ENCODE results near the gene KIAA1549. TPM values are rescaled to one million over a fixed set of nuclear protein-coding genes. Genes with fewer than 3 reads are reported as not detected.

Gene KIAA1549
- total and polyA plus RNA-seq, 2 donors, result 0.48 to 1.9 TPM

GRCh38 chr7:138889582-138890498 is 91.3 kb downstream of the KIAA1549 start:
- H3K27ac ChIP-seq (ENCODE audit: low read depth in 1 of 2, low read length in 1 of 2), result no peak overlapping the region
- H3K27me3 ChIP-seq (ENCODE audit: control insufficient read depth in 2 of 2, insufficient read depth in 1 of 2, low read length in 1 of 2), result no peaks in the 10 kb centered on the region
- H3K4me1 ChIP-seq (ENCODE audit: control insufficient read depth in 2 of 2, insufficient read depth in 2 of 2, low read length in 2 of 2), result peaks cover 2 to 18% of the 10 kb centered on the region in 2 donors
- DNase-seq (ENCODE audit: low read depth in 6 of 9, low spot score in 9 of 9), result no peak
- H3K36me3 ChIP-seq (ENCODE audit: control insufficient read depth in 2 of 2, insufficient read depth in 2 of 2, low read length in 1 of 2), result no peaks in the 10 kb centered on the region
- no peak overlapping the region for H3K4me3 ChIP-seq (ENCODE audit: low read length in 2 of 2)
- 97% methylated on average over 12 of the region's 12 CpGs for WGBS
- no peaks in the 10 kb centered on the region for H3K9me3 ChIP-seq (ENCODE audit: control insufficient read depth in 2 of 2, insufficient read depth in 1 of 2, low read length in 1 of 2)

- no peak for DNase-seq (ENCODE audit: low read depth in 6 of 9, low spot score in 9 of 9)
- Histone ChIP-seq H3K4me3 (ENCODE audit: low read length in 2 of 2) (no peak overlapping the region), H3K9me3 (ENCODE audit: control insufficient read depth in 2 of 2, insufficient read depth in 1 of 2, low read length in 1 of 2) (no peaks in the 10 kb centered on the region), H3K27me3 (ENCODE audit: control insufficient read depth in 2 of 2, insufficient read depth in 1 of 2, low read length in 1 of 2) (no peaks in the 10 kb centered on the region), H3K4me1 (ENCODE audit: control insufficient read depth in 2 of 2, insufficient read depth in 2 of 2, low read length in 2 of 2) (peaks cover 2 to 18% of the 10 kb centered on the region in 2 donors), H3K36me3 (ENCODE audit: control insufficient read depth in 2 of 2, insufficient read depth in 2 of 2, low read length in 1 of 2) (no peaks in the 10 kb centered on the region), H3K27ac (ENCODE audit: low read depth in 1 of 2, low read length in 1 of 2) (no peak overlapping the region)
- WGBS, result 94% methylated on average over 10 of the region's 10 CpGs
Measured at GRCh38 chr7:138887872-138888656, 93.1 kb downstream of the KIAA1549 start.

- H3K27ac ChIP-seq (ENCODE audit: low read depth in 1 of 2, low read length in 1 of 2), result no peak overlapping the region
- H3K4me1 ChIP-seq (ENCODE audit: control insufficient read depth in 2 of 2, insufficient read depth in 2 of 2, low read length in 2 of 2), result peaks cover 2 to 22% of the 10 kb centered on the region in 2 donors
Measured at GRCh38 chr7:138887085-138887710, 94.0 kb downstream of the KIAA1549 start.

GRCh38 chr7:138886501-138886917 is 94.7 kb downstream of the KIAA1549 start:
- H3K9me3 ChIP-seq (ENCODE audit: control insufficient read depth in 2 of 2, insufficient read depth in 1 of 2, low read length in 1 of 2), result no peaks in the 10 kb centered on the region
- H3K4me3 ChIP-seq (ENCODE audit: low read length in 2 of 2), result no peak overlapping the region
- H3K4me1 ChIP-seq (ENCODE audit: control insufficient read depth in 2 of 2, insufficient read depth in 2 of 2, low read length in 2 of 2), result peaks cover 2 to 29% of the 10 kb centered on the region in 2 donors
- no peaks in the 10 kb centered on the region for H3K27me3 ChIP-seq (ENCODE audit: control insufficient read depth in 2 of 2, insufficient read depth in 1 of 2, low read length in 1 of 2)
- DNase-seq (ENCODE audit: low read depth in 6 of 9, low spot score in 9 of 9), result peak; percentile 41 to 90 (median 77)
- H3K27ac ChIP-seq (ENCODE audit: low read depth in 1 of 2, low read length in 1 of 2), result peak overlapping the region; percentile 11 to 69
- no peaks in the 10 kb centered on the region for H3K36me3 ChIP-seq (ENCODE audit: control insufficient read depth in 2 of 2, insufficient read depth in 2 of 2, low read length in 1 of 2)
- 36% methylated on average over 4 of the region's 4 CpGs for WGBS

More at GRCh38 chr7:138887085-138887710, 94.0 kb downstream of the KIAA1549 start:
- Histone ChIP-seq H3K36me3 (ENCODE audit: control insufficient read depth in 2 of 2, insufficient read depth in 2 of 2, low read length in 1 of 2) (no peaks in the 10 kb centered on the region), H3K4me3 (ENCODE audit: low read length in 2 of 2) (no peak overlapping the region), H3K9me3 (ENCODE audit: control insufficient read depth in 2 of 2, insufficient read depth in 1 of 2, low read length in 1 of 2) (no peaks in the 10 kb centered on the region), H3K27me3 (ENCODE audit: control insufficient read depth in 2 of 2, insufficient read depth in 1 of 2, low read length in 1 of 2) (no peaks in the 10 kb centered on the region)
- DNase-seq (ENCODE audit: low read depth in 6 of 9, low spot score in 9 of 9), result no peak
- WGBS, result 97% methylated on average over 9 of the region's 9 CpGs

- no peak overlapping the region for H3K4me3 ChIP-seq (ENCODE audit: low read length in 2 of 2)
- peaks cover 0 to 23% of the 10 kb centered on the region in 2 donors for H3K4me1 ChIP-seq (ENCODE audit: control insufficient read depth in 2 of 2, insufficient read depth in 2 of 2, low read length in 2 of 2)
- 94% methylated on average over 13 of the region's 13 CpGs for WGBS
- no peaks in the 10 kb centered on the region for H3K9me3 ChIP-seq (ENCODE audit: control insufficient read depth in 2 of 2, insufficient read depth in 1 of 2, low read length in 1 of 2)
- no peaks in the 10 kb centered on the region for H3K27me3 ChIP-seq (ENCODE audit: control insufficient read depth in 2 of 2, insufficient read depth in 1 of 2, low read length in 1 of 2)
- H3K36me3 ChIP-seq (ENCODE audit: control insufficient read depth in 2 of 2, insufficient read depth in 2 of 2, low read length in 1 of 2), result no peaks in the 10 kb centered on the region
- no peak for DNase-seq (ENCODE audit: low read depth in 6 of 9, low spot score in 9 of 9)
- peak overlapping the region in 1 of 2 donors; percentile 9 for H3K27ac ChIP-seq (ENCODE audit: low read depth in 1 of 2, low read length in 1 of 2)
Measured at GRCh38 chr7:138885383-138886147, 95.6 kb downstream of the KIAA1549 start.

- 94% methylated on average over 6 of the region's 6 CpGs for WGBS
- peak overlapping the region in 1 of 2 donors; percentile 18 for H3K27ac ChIP-seq (ENCODE audit: low read depth in 1 of 2, low read length in 1 of 2)
- H3K27me3 ChIP-seq (ENCODE audit: control insufficient read depth in 2 of 2, insufficient read depth in 1 of 2, low read length in 1 of 2), result no peaks in the 10 kb centered on the region
- peaks cover 0 to 21% of the 10 kb centered on the region in 2 donors for H3K4me1 ChIP-seq (ENCODE audit: control insufficient read depth in 2 of 2, insufficient read depth in 2 of 2, low read length in 2 of 2)
- H3K9me3 ChIP-seq (ENCODE audit: control insufficient read depth in 2 of 2, insufficient read depth in 1 of 2, low read length in 1 of 2), result no peaks in the 10 kb centered on the region
- DNase-seq (ENCODE audit: low read depth in 6 of 9, low spot score in 9 of 9), result peak in 1 of 9 donors; percentile 27
- no peak overlapping the region for H3K4me3 ChIP-seq (ENCODE audit: low read length in 2 of 2)
- H3K36me3 ChIP-seq (ENCODE audit: control insufficient read depth in 2 of 2, insufficient read depth in 2 of 2, low read length in 1 of 2), result no peaks in the 10 kb centered on the region
Measured at GRCh38 chr7:138882249-138882648, 98.9 kb downstream of the KIAA1549 start.

GRCh38 chr7:138881579-138882188 is 99.5 kb downstream of the KIAA1549 start:
- Histone ChIP-seq H3K9me3 (ENCODE audit: control insufficient read depth in 2 of 2, insufficient read depth in 1 of 2, low read length in 1 of 2) (no peaks in the 10 kb centered on the region), H3K4me1 (ENCODE audit: control insufficient read depth in 2 of 2, insufficient read depth in 2 of 2, low read length in 2 of 2) (peaks cover 0 to 16% of the 10 kb centered on the region in 2 donors), H3K36me3 (ENCODE audit: control insufficient read depth in 2 of 2, insufficient read depth in 2 of 2, low read length in 1 of 2) (no peaks in the 10 kb centered on the region), H3K27ac (ENCODE audit: low read depth in 1 of 2, low read length in 1 of 2) (no peak overlapping the region), H3K27me3 (ENCODE audit: control insufficient read depth in 2 of 2, insufficient read depth in 1 of 2, low read length in 1 of 2) (no peaks in the 10 kb centered on the region), H3K4me3 (ENCODE audit: low read length in 2 of 2) (no peak overlapping the region)
- 87% methylated on average over 6 of the region's 6 CpGs for WGBS
- DNase-seq (ENCODE audit: low read depth in 6 of 9, low spot score in 9 of 9), result no peak

GRCh38 chr7:138880881-138881578 is 100.2 kb downstream of the KIAA1549 start:
- Histone ChIP-seq H3K9me3 (ENCODE audit: control insufficient read depth in 2 of 2, insufficient read depth in 1 of 2, low read length in 1 of 2) (no peaks in the 10 kb centered on the region), H3K4me3 (ENCODE audit: low read length in 2 of 2) (no peak overlapping the region), H3K4me1 (ENCODE audit: control insufficient read depth in 2 of 2, insufficient read depth in 2 of 2, low read length in 2 of 2) (peaks cover 0 to 15% of the 10 kb centered on the region in 2 donors), H3K36me3 (ENCODE audit: control insufficient read depth in 2 of 2, insufficient read depth in 2 of 2, low read length in 1 of 2) (no peaks in the 10 kb centered on the region), H3K27me3 (ENCODE audit: control insufficient read depth in 2 of 2, insufficient read depth in 1 of 2, low read length in 1 of 2) (no peaks in the 10 kb centered on the region), H3K27ac (ENCODE audit: low read depth in 1 of 2, low read length in 1 of 2) (no peak overlapping the region)
- no peak for DNase-seq (ENCODE audit: low read depth in 6 of 9, low spot score in 9 of 9)
- 95% methylated on average over 13 of the region's 13 CpGs for WGBS

Data from thymus (tissue), 11 donors.